ENCODE data around the gene ABHD16A.
A peak's percentile ranks its signal among the peaks of the same experiment; 100 is the strongest.

ABHD16A gene

GRCh38 chr6:31663961-31664789 lies 38.9 kb downstream of the ABHD16A start:
- no peak for TF ChIP-seq CTCF (IDR thresholded peaks at IDR 0.05)
- peak overlapping the region; percentile 88 to 96 for H3K27ac ChIP-seq
- no peak for DNase-seq (ENCODE audit: low spot score)
- peak overlapping the region; percentile 82 for H3K4me3 ChIP-seq

- TF ChIP-seq CTCF (IDR thresholded peaks at IDR 0.05), result no peak
- Histone ChIP-seq H3K4me3 (peak overlapping the region; percentile 82), H3K27ac (peak overlapping the region; percentile 88 to 96)
- no peak for DNase-seq (ENCODE audit: low spot score)
These were observed 39.8 kb downstream of the ABHD16A start for GRCh38 chr6:31663126-31663960.

- no peak for TF ChIP-seq CTCF (IDR thresholded peaks at IDR 0.05)
- H3K4me3 ChIP-seq, result no peak overlapping the region
- no peak for DNase-seq (ENCODE audit: low spot score)
- peak overlapping the region in 1 of 2 donors; percentile 34 for H3K27ac ChIP-seq
These were observed 40.9 kb downstream of the ABHD16A start for GRCh38 chr6:31662124-31662723.

GRCh38 chr6:31661262-31662123 lies 41.6 kb downstream of the ABHD16A start:
- Histone ChIP-seq H3K4me3 (peak overlapping the region; percentile 97), H3K27ac (peak overlapping the region; percentile 90 to 95)
- TF ChIP-seq CTCF (IDR thresholded peaks at IDR 0.05), result no peak
- no peak for DNase-seq (ENCODE audit: low spot score)

GRCh38 chr6:31660381-31661261 lies 42.5 kb downstream of the ABHD16A start, which contains the start of gene C6orf47:
TSS of gene C6orf47 (minus strand) at chr6:31660778. CDS start at chr6:31659947, 831 bp downstream.
- TF ChIP-seq CTCF (IDR thresholded peaks at IDR 0.05), result no peak
- peak within 1 kb of the TSS; percentile 90 to 95 for H3K27ac ChIP-seq
- DNase-seq (ENCODE audit: low spot score), result peak; percentile 89
- H3K4me3 ChIP-seq, result peak within 1 kb of the TSS; percentile 97

Data from coronary artery (tissue), 2 donors.